Muscle of leg (tissue), 9 donors: Measurements from ENCODE around the gene TMEM39A. TPM values are rescaled to one million over a fixed set of nuclear protein-coding genes. Genes with fewer than 3 reads are reported as not detected.

Experiments used
- polyA plus RNA-seq, 8 donors: library from polyadenylated mRNA; unstranded; fragments of 120-200 nt; gene quantifications; one replicate each; pipeline versions ENCODE4 v1.2.1 to v1.2.3, GENCODE V29; 2013; ENCODE audit warnings: inconsistent platforms in 1 of 8, low replicate concordance in 1 of 8; ENCODE audit not compliant: insufficient read length in 8 of 8, insufficient read depth in 1 of 8
- total RNA-seq: library from RNA; stranded (reverse); fragments of 120-200 nt; gene quantifications from one replicate; pipeline ENCODE4 v1.2.4, GENCODE V29; 2013

Gene TMEM39A
- total and polyA plus RNA-seq, 9 donors = 35.7 to 51.1 (median 39.7) TPM

Other genes starting within 250 kb of the TMEM39A start
- 11.7 TPM for gene B4GALT4, start 222.7 kb downstream of the TMEM39A start, total RNA-seq
- gene B4GALT4, start 222.7 kb downstream of the TMEM39A start, polyA plus RNA-seq = 10 to 100 TPM in 7 of 8 donors, 1 to 10 TPM in 1; 9.9 to 16.7 (median 11.8) TPM
- 10.5 TPM for gene ARHGAP31, start 169.2 kb downstream of the TMEM39A start, total RNA-seq
- 10 to 100 TPM in 6 of 8 donors, 1 to 10 TPM in 2; 7.7 to 18.4 (median 12.0) TPM for gene ARHGAP31, start 169.2 kb downstream of the TMEM39A start, polyA plus RNA-seq
- 10.5 TPM for gene POGLUT1, start 5.3 kb upstream of the TMEM39A start, total RNA-seq
- 10 to 100 TPM in 7 of 8 donors, 1 to 10 TPM in 1; 9.7 to 13.6 (median 12.1) TPM for gene POGLUT1, start 5.3 kb upstream of the TMEM39A start, polyA plus RNA-seq
- gene TIMMDC1, start 34.9 kb upstream of the TMEM39A start, total RNA-seq = 74.9 TPM
- gene TIMMDC1, start 34.9 kb upstream of the TMEM39A start, polyA plus RNA-seq = 10 to 100 TPM; 68.3 to 81.7 (median 71.8) TPM
- gene CD80, start 96.0 kb upstream of the TMEM39A start, total RNA-seq = 0.22 TPM
- gene CD80, start 96.0 kb upstream of the TMEM39A start, polyA plus RNA-seq = under 1 TPM in 6 of 8 donors, not detected in 2; 0.04 to 0.36 (median 0.10) TPM
- gene ADPRH, start 115.9 kb upstream of the TMEM39A start, total RNA-seq = 4.0 TPM
- 10 to 100 TPM in 1 of 8 donors, 1 to 10 TPM in 7; 6.7 to 10.3 (median 8.1) TPM for gene ADPRH, start 115.9 kb upstream of the TMEM39A start, polyA plus RNA-seq
- 0.09 TPM for gene PLA1A, start 134.3 kb upstream of the TMEM39A start, total RNA-seq
- gene PLA1A, start 134.3 kb upstream of the TMEM39A start, polyA plus RNA-seq = under 1 TPM in 6 of 8 donors, not detected in 2; 0.07 to 0.37 (median 0.21) TPM
- gene POPDC2, start 197.0 kb upstream of the TMEM39A start, total RNA-seq = 16.1 TPM
- gene POPDC2, start 197.0 kb upstream of the TMEM39A start, polyA plus RNA-seq = 10 to 100 TPM in 7 of 8 donors, 1 to 10 TPM in 1; 8.6 to 30.2 (median 13.4) TPM
- 52.4 TPM for gene COX17, start 213.8 kb upstream of the TMEM39A start, total RNA-seq
- 10 to 100 TPM; 42.8 to 77.2 (median 66.6) TPM for gene COX17, start 213.8 kb upstream of the TMEM39A start, polyA plus RNA-seq
- gene CFAP91, start 239.4 kb upstream of the TMEM39A start, total RNA-seq = 1.4 TPM
- 1 to 10 TPM in 1 of 8 donors, under 1 TPM in 7; 0.33 to 1.0 (median 0.67) TPM for gene CFAP91, start 239.4 kb upstream of the TMEM39A start, polyA plus RNA-seq